ENCODE data around the gene C6orf47.

- TF ChIP-seq CTCF (IDR thresholded peaks at IDR 0.05 in 4 of 5, conservative IDR thresholded peaks at IDR 0.05 in 1 of 5) (no peak), POLR2A (IDR thresholded peaks at IDR 0.05) (no peak)
Observed at GRCh38 chr6:31621991-31622390, 38.6 kb downstream of the C6orf47 start.

All from gastrocnemius medialis (tissue), 4 donors.